Peyer's patch (tissue), 4 donors: Measurements from ENCODE around the gene MYBPH.

Experiments
- POLR2A ChIP-seq, 2 donors: fragments of 450-650 bp; IDR thresholded peaks; one replicate each; pipeline ENCODE4 v1.5.1; 2017; ENCODE audit warnings: antibody characterized with exemption in 2 of 2, mild to moderate bottlenecking in 2 of 2, moderate library complexity in 2 of 2
- TF ChIP-seq, protein P1 (sequence below), 6 experiments: fragments of 450-650 bp in 4 of 6; fragments of 200-600 bp in 2 of 6; sonication (generic) in 1 of 6; IDR thresholded peaks; one replicate each; pipeline ENCODE4 v1.5.1; 2017 to 2019; ENCODE audit warnings: antibody characterized with exemption in 6 of 6, mild to moderate bottlenecking in 3 of 6, moderate library complexity in 1 of 6

DNA sequence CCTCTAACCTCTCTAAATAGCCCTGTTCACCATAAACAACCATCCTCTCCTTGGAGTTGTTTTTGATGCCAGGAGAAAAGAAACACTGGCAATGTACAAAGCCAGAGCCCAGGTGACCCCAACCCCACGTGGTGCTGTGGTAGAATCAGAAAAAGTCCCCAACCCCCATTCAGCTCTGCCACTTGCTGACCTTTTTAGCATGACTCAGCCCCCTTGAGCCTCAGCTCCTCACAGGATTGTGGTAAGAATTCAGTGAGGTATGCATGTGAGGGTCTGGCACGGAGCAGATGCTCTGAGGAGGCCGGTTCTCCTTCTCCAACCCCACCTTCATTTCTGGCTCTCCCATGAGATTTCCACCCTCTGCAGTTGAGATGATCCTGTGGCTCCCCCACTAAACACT is 22.0 kb upstream of the MYBPH start:
- TF ChIP-seq, protein P1, sequence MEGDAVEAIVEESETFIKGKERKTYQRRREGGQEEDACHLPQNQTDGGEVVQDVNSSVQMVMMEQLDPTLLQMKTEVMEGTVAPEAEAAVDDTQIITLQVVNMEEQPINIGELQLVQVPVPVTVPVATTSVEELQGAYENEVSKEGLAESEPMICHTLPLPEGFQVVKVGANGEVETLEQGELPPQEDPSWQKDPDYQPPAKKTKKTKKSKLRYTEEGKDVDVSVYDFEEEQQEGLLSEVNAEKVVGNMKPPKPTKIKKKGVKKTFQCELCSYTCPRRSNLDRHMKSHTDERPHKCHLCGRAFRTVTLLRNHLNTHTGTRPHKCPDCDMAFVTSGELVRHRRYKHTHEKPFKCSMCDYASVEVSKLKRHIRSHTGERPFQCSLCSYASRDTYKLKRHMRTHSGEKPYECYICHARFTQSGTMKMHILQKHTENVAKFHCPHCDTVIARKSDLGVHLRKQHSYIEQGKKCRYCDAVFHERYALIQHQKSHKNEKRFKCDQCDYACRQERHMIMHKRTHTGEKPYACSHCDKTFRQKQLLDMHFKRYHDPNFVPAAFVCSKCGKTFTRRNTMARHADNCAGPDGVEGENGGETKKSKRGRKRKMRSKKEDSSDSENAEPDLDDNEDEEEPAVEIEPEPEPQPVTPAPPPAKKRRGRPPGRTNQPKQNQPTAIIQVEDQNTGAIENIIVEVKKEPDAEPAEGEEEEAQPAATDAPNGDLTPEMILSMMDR (IDR thresholded peaks at IDR 0.05) = no peak
- TF ChIP-seq POLR2A (IDR thresholded peaks at IDR 0.05) = no peak
